NCI-H524 treated with DMSO at 0.1 percent for 48 hours (cell line): ENCODE measurements around the gene SCAMP2.

ENCODE experiments used
- DNase-seq: peaks from one replicate; lab custom pipeline; 2025; lab: John Stamatoyannopoulos, UW

SCAMP2 gene

GRCh38 chr15:74858369-74858740, 14.8 kb downstream of the SCAMP2 start:
- no peak for DNase-seq

- no peak for DNase-seq
Measured at GRCh38 chr15:74857671-74858368, 15.3 kb downstream of the SCAMP2 start.

- DNase-seq = no peak
Measured at GRCh38 chr15:74857082-74857655, 16.0 kb downstream of the SCAMP2 start.

GRCh38 chr15:74856537-74856936, 16.6 kb downstream of the SCAMP2 start:
- DNase-seq = no peak

GRCh38 chr15:74855857-74856256, 17.3 kb downstream of the SCAMP2 start:
- DNase-seq = no peak

- no peak for DNase-seq
Measured at GRCh38 chr15:74854453-74855022, 18.6 kb downstream of the SCAMP2 start.

- DNase-seq = no peak
Measured at GRCh38 chr15:74851960-74852359, 21.2 kb downstream of the SCAMP2 start.

GRCh38 chr15:74850393-74850792, 22.8 kb downstream of the SCAMP2 start:
- no peak for DNase-seq

GRCh38 chr15:74847432-74847831, 25.7 kb downstream of the SCAMP2 start:
- no peak for DNase-seq

GRCh38 chr15:74845581-74845980, 27.6 kb downstream of the SCAMP2 start:
- DNase-seq = no peak

GRCh38 chr15:74845208-74845568, 28.0 kb downstream of the SCAMP2 start:
- no peak for DNase-seq

- DNase-seq = no peak
Measured at GRCh38 chr15:74844319-74845207, 28.6 kb downstream of the SCAMP2 start.

GRCh38 chr15:74843891-74844299, 29.3 kb downstream of the SCAMP2 start:
- DNase-seq = no peak

- no peak for DNase-seq
Measured at GRCh38 chr15:74843445-74843828, 29.7 kb downstream of the SCAMP2 start.

GRCh38 chr15:74842581-74843444, 30.4 kb downstream of the SCAMP2 start, which contains the start of gene ULK3:
Gene ULK3 (minus strand): TSS chr15:74843156. CDS start chr15:74843105, 51 bp downstream.
- peak; percentile 30 for DNase-seq

- DNase-seq = no peak
Measured at GRCh38 chr15:74841891-74842373, 31.2 kb downstream of the SCAMP2 start.

GRCh38 chr15:74840851-74841775, 32.1 kb downstream of the SCAMP2 start:
- DNase-seq = no peak

- DNase-seq = no peak
Measured at GRCh38 chr15:74839526-74840395, 33.4 kb downstream of the SCAMP2 start.
